Fibroblast of lung (primary cell): Measurements from ENCODE around the gene GPX4.

ENCODE experiments used
- EZH2 ChIP-seq: IDR thresholded peaks from 2 replicates; pipeline ENCODE4 v1.5.1; 2012; ENCODE audit warnings: low read length, control low read depth, mild to moderate bottlenecking; ENCODE audit errors: missing control alignments
- TF ChIP-seq, protein P1 (sequence below), 2 donors: IDR thresholded peaks in 1 of 2; conservative IDR thresholded peaks in 1 of 2; 1 replicate in 1 of 2; 2 replicates in 1 of 2; pipeline ENCODE4 v1.5.1; 2011 to 2012; ENCODE audit warnings: low read length in 2 of 2, control low read depth in 1 of 2, inconsistent platforms in 1 of 2, low read depth in 1 of 2, mild to moderate bottlenecking in 1 of 2

DNA sequence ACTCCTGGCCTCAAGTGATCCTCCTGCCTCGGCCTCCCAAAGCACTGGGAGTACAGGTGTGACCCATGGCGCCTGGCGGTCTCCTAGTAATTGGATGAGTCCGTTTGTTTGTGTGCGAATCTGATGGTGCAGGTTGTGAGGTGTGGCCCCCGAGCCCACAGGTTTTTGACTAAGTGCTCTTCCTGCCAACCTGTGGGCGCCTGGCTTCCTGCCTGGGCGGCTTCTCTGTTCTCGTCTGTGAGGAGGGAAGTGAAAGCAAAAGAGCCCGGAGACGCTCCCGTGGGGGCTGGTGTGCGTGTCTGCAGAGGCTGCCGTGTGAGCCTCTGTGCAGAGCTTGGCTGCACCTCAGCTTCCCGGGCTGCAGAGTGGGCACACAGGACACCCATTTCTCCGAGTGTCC is 26.8 kb upstream of the GPX4 start:
- TF ChIP-seq, protein P1, sequence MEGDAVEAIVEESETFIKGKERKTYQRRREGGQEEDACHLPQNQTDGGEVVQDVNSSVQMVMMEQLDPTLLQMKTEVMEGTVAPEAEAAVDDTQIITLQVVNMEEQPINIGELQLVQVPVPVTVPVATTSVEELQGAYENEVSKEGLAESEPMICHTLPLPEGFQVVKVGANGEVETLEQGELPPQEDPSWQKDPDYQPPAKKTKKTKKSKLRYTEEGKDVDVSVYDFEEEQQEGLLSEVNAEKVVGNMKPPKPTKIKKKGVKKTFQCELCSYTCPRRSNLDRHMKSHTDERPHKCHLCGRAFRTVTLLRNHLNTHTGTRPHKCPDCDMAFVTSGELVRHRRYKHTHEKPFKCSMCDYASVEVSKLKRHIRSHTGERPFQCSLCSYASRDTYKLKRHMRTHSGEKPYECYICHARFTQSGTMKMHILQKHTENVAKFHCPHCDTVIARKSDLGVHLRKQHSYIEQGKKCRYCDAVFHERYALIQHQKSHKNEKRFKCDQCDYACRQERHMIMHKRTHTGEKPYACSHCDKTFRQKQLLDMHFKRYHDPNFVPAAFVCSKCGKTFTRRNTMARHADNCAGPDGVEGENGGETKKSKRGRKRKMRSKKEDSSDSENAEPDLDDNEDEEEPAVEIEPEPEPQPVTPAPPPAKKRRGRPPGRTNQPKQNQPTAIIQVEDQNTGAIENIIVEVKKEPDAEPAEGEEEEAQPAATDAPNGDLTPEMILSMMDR (conservative IDR thresholded peaks at IDR 0.05 in 1 of 2, IDR thresholded peaks at IDR 0.05 in 1 of 2; ENCODE audit: low read depth in 1 of 2, low read length in 2 of 2) = no peak
- no peak for TF ChIP-seq EZH2
